GM21447 (cell line): ENCODE data around the gene ZFAND6.

Source experiments
- ATAC-seq: cut with Tn5 transposase; IDR thresholded peaks from one replicate; pipeline ENCODE4 v1.9.1; 2021; ENCODE audit not compliant: unreplicated experiment

ZFAND6 gene

GRCh38 chr15:80167936-80168335 is 108.5 kb downstream of the ZFAND6 start:
- no peak for ATAC-seq

- no peak for ATAC-seq
Measured at GRCh38 chr15:80168421-80168820, 108.9 kb downstream of the ZFAND6 start.

- no peak for ATAC-seq
Measured at GRCh38 chr15:80169768-80170357, 110.4 kb downstream of the ZFAND6 start.

- ATAC-seq: no peak
Measured at GRCh38 chr15:80170596-80170995, 111.1 kb downstream of the ZFAND6 start.

- ATAC-seq: no peak
Measured at GRCh38 chr15:80171787-80172186, 112.3 kb downstream of the ZFAND6 start.

GRCh38 chr15:80172401-80172800 is 112.9 kb downstream of the ZFAND6 start:
- ATAC-seq: no peak

- no peak for ATAC-seq
Measured at GRCh38 chr15:80173022-80173759, 113.7 kb downstream of the ZFAND6 start.

- ATAC-seq: no peak
Measured at GRCh38 chr15:80174017-80174746, 114.7 kb downstream of the ZFAND6 start.

- ATAC-seq: no peak
Measured at GRCh38 chr15:80175436-80175835, 116.0 kb downstream of the ZFAND6 start.

GRCh38 chr15:80176443-80176842 is 117.0 kb downstream of the ZFAND6 start:
- no peak for ATAC-seq

GRCh38 chr15:80177156-80177555 is 117.7 kb downstream of the ZFAND6 start:
- ATAC-seq: no peak

GRCh38 chr15:80179025-80179759 is 119.7 kb downstream of the ZFAND6 start:
- ATAC-seq: no peak

- ATAC-seq: no peak
Measured at GRCh38 chr15:80179935-80180334, 120.5 kb downstream of the ZFAND6 start.

GRCh38 chr15:80180468-80180867 is 121.0 kb downstream of the ZFAND6 start:
- ATAC-seq: no peak

- ATAC-seq: no peak
Measured at GRCh38 chr15:80180986-80181385, 121.5 kb downstream of the ZFAND6 start.

- no peak for ATAC-seq
Measured at GRCh38 chr15:80182611-80183261, 123.3 kb downstream of the ZFAND6 start.

- ATAC-seq: no peak
Measured at GRCh38 chr15:80183306-80183705, 123.8 kb downstream of the ZFAND6 start.

- ATAC-seq: no peak
Measured at GRCh38 chr15:80183886-80184285, 124.4 kb downstream of the ZFAND6 start.

GRCh38 chr15:80184554-80184953 is 125.1 kb downstream of the ZFAND6 start:
- no peak for ATAC-seq

- ATAC-seq: no peak
Measured at GRCh38 chr15:80185152-80185551, 125.7 kb downstream of the ZFAND6 start.

GRCh38 chr15:80186066-80186465 is 126.6 kb downstream of the ZFAND6 start:
- ATAC-seq: no peak
